Epidermal melanocyte (primary cell): ENCODE data around the gene ARHGEF38.
"Not testable (repeated sequence)": the region's sequence is repeated elsewhere in the genome, so short reads cannot be mapped to it uniquely, and the experiment has no call there.

Source experiments
- DNase-seq: peaks from one replicate; pipeline ENCODE4 v3.0.0; 2011; ENCODE audit warnings: low spot score; ENCODE audit not compliant: insufficient read length

ARHGEF38 gene

GRCh38 chr4:105709081-105709450 is 156.6 kb downstream of the ARHGEF38 start:
- DNase-seq, result no peak

- DNase-seq, result no peak
Observed at GRCh38 chr4:105710012-105710600, 157.7 kb downstream of the ARHGEF38 start.

- no peak for DNase-seq
Observed at GRCh38 chr4:105710678-105711077, 158.3 kb downstream of the ARHGEF38 start.

GRCh38 chr4:105712766-105713165 is 160.3 kb downstream of the ARHGEF38 start:
- DNase-seq, result no peak

- DNase-seq, result no peak
Observed at GRCh38 chr4:105714071-105714521, 161.7 kb downstream of the ARHGEF38 start.

GRCh38 chr4:105714932-105715331 is 162.5 kb downstream of the ARHGEF38 start:
- no peak for DNase-seq

- DNase-seq, result peak; percentile 38
Observed at GRCh38 chr4:105715692-105716278, 163.4 kb downstream of the ARHGEF38 start.

GRCh38 chr4:105719204-105719603 is 166.8 kb downstream of the ARHGEF38 start:
- DNase-seq, result no peak

- no peak for DNase-seq
Observed at GRCh38 chr4:105725623-105726022, 173.2 kb downstream of the ARHGEF38 start.

- not testable (repeated sequence) for DNase-seq
Observed at GRCh38 chr4:105729895-105730294, 177.5 kb downstream of the ARHGEF38 start.
